DMS 273 (cell line): ENCODE data around the gene NEDD4L.

Source experiments
- DNase-seq: peaks from one replicate; lab custom pipeline; 2025; ENCODE audit not compliant: unreplicated experiment; lab: John Stamatoyannopoulos, UW

NEDD4L gene

DNA sequence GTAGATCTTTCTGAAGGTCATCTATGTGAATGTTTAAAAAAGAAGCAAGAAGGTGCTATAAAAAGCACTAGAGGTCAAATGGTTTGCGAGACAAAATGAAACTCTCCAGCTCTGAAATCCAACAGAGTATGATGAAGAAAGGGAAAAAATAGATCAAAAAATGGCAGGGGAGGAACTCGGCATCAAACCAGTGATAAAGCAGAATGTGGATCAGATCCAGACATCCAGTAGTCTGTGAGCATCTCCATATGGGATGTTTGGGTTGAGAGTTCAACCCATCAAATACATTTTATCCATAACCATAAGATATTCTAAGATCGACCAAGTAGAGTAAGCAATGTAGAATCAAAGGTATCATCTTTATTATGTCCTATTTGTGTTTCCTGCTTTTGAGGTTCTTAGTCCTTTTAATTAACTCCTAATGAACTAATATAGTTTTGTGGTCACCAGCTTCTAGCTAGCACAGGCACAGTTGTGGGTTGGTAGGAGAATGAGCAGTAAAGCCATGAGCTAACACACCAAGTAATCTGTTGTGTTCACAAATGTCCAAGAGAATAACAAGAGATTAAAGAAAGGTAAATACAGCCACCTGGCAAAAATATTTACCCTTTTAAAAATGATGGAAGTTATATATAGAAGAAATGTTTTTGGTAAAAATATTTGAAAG is 160.9 kb downstream of the NEDD4L start:
- no peak for DNase-seq

DNA sequence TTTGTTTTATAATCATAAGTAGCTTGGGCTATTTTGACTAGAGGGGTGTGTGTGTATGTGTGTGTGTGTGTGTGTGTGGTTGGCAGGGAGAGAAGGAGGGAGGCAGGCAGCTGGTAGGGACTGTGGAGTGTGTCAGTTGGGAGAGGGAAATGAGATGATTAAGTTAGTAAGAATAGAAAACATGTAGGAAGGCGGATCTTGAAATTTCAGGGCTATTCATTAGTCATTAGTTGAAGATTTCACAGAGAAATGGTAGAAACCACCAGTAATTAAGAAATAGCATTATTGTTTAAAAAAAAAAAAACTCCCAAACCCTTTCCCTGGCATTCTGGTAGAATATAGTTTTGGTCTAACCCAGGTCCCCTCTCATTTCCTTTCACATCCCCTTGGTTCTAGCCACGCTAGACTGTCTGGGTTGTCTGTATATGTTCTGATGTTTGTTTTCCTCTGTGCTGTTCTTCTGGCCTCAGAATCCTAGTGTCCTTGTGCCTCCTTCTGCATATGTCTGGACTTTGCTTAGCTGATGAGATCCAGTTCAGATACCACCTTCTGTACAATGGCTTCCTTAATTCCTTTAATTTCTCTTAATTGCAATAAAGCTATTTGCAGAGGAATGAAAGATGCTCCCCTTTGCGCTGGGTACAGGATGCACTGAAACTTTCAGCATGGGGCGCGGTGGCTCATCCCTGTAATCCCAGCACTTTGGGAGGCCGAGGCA is 161.6 kb downstream of the NEDD4L start:
- no peak for DNase-seq

- DNase-seq: no peak
Observed at GRCh38 chr18:58207520-58208152, 163.6 kb downstream of the NEDD4L start.

GRCh38 chr18:58208207-58208932 is 164.3 kb downstream of the NEDD4L start:
- peak; percentile 12 for DNase-seq

- DNase-seq: no peak
Observed at GRCh38 chr18:58209326-58209725, 165.3 kb downstream of the NEDD4L start.

- no peak for DNase-seq
Observed at GRCh38 chr18:58211510-58211909, 167.5 kb downstream of the NEDD4L start.

DNA sequence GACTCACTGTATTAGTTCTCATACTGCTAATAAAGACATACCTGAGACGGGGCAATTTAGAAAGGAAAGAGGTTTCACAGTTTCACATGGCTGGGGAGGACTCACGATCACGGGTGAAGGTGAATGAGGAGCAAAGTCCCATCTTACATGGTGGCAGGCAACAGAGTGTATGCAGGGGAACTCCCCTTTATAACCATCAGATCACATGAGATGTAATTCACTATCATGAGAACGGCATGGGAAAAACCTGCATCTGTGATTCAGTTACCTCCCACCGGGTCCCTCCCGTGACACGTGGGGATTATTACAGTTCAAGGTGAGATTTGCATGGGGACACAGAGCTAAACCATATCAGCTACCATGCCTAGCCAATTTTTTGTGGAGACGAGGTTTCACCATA is 168.2 kb downstream of the NEDD4L start:
- no peak for DNase-seq

GRCh38 chr18:58213440-58213839 is 169.4 kb downstream of the NEDD4L start:
- no peak for DNase-seq

- no peak for DNase-seq
Observed at GRCh38 chr18:58215011-58215410, 171.0 kb downstream of the NEDD4L start.

DNA sequence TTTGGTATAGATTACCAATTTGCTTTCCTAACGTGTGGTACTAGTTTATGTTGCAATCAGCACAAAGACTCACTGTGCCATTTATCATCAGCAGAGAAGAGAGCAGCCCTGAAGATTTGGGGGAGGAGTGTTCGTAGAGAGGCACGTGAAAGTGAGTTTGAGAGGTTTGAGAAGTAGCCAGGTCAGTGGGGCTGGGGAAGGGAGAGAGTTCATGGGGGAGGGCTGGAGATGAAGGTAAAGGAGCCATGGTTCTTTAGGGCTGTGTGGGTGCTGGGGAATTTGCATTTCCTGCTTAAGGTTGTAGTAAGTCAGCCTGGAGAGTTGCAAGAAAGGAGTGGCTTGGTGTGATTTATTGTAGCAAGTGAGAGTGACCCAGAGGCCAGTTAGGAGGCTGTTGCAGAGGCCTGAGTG is 172.1 kb downstream of the NEDD4L start:
- no peak for DNase-seq

- DNase-seq: no peak
Observed at GRCh38 chr18:58217052-58217451, 173.0 kb downstream of the NEDD4L start.

DNA sequence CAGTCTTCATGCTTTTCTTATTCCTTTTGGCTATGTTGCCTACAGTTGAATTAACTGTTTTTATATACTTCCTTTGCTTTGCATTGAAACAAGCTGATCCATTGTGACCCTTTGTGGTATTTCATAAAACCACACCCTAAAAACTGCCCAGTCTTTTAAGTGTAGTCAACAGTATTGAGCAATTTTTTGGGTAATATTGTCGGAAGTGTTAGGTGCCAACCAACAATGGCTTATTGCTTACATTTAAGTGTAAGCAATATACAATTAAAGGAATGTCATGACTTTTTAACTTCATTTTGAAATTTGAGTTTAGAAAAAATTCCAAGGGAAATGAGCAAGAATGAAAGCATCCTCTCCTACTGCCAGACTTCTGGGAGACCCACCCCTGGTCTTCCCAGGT is 174.1 kb downstream of the NEDD4L start:
- no peak for DNase-seq

DNA sequence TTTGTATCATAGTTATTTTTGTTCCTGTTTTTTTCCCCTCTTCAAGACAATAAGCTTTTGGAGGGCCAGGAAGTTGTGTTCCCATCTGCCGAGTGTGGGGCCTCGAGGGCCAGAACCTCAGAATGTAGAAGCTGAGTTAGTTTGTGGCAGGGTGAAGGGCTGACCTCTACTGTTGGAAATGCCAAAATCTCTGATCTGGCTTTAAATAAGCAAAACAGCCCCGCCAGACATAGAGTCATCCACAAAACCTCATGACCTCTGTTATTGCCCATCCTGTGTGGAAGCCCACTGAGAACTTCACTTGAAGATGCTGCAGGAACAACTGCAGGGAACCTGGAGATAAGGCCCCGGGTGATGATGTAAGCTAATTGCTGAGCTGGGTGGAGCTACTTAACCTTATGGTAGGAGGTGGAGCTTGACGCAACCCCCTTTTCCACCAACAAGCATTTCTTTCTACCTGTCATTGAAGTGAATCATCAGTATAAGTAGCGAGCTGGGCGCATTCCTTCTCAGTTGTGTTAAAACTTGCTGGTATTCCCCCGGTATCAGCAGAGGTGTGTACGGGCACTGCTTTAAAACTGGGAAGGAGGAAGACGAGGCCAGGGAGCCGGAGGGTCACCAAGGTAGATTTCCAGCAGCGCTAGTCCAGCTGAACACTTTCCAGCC is 177.2 kb downstream of the NEDD4L start:
- no peak for DNase-seq

- DNase-seq: no peak
Observed at GRCh38 chr18:58222432-58223125, 178.6 kb downstream of the NEDD4L start.

GRCh38 chr18:58223717-58224424 is 179.8 kb downstream of the NEDD4L start:
- no peak for DNase-seq

GRCh38 chr18:58224425-58224750 is 180.4 kb downstream of the NEDD4L start:
- DNase-seq: no peak

GRCh38 chr18:58225101-58225500 is 181.1 kb downstream of the NEDD4L start:
- no peak for DNase-seq

GRCh38 chr18:58226429-58226828 is 182.4 kb downstream of the NEDD4L start:
- DNase-seq: no peak

DNA sequence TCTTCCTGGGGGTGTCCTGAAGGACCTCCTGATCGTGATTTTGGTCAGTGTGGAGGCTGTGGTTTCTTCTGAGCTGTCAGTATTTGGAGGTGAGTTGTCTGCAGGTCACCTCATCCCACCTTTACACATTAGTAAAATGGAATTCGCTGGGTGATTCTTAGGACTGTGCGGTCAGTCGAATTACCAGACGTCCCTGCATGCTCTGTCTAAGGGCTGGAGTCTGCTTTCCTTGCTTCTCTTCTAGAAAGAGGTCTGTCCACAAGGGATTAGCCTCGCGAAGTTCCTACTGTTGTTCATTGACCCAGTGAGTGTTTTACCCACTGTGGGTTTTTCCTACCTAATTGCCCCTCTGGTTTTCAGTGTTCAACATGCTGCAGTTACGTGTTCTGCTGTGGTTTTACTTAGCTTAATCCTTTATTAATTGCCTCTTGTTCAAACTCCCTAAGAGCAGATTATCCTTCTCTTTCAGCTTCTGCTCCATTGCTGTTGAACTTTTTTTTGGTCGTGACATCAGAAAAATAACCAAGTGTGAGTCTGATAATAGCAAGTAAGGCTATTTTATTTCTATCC is 183.4 kb downstream of the NEDD4L start:
- DNase-seq: no peak

DNA sequence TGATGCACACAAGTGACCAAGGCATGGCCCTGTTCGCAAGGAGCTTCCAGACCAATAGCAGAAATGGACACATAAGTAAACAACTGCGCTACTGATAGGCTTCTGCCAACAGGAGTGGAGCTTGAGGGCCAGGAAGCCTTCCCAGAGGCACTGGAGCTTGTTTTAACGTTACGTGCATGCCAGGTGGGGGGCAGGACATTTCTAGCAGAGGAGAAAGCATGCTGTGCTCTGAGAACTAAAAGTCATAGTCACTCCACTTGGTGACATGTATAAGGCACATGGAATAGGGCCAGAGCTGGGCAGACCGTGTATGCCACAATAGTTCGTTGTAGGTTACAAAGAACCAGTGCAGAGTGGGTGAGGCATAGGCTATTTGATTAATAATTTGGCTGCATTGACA is 184.2 kb downstream of the NEDD4L start:
- no peak for DNase-seq
